Measurements from ENCODE around the gene RALGAPA2. TPM values are rescaled to one million over a fixed set of nuclear protein-coding genes. Genes with fewer than 3 reads are reported as not detected.

RALGAPA2 gene
- total RNA-seq, 1 experiment from 2014 or later = 13.4 TPM

GRCh38 chr20:20396794-20397193 lies 315.6 kb downstream of the RALGAPA2 start:
- no peaks in the 10 kb centered on the region for H3K36me3 ChIP-seq (ENCODE audit: control insufficient read depth, insufficient read depth, low read length)
- TF ChIP-seq SIN3A (IDR thresholded peaks at IDR 0.05; ENCODE audit: borderline replicate concordance, insufficient read depth, low read depth, low read length) = no peak
- TF ChIP-seq CTCF (IDR thresholded peaks at IDR 0.05) = no peak
- no peak for TF ChIP-seq POLR2AphosphoS5 (IDR thresholded peaks at IDR 0.05; ENCODE audit: low read depth, low read length)
- TF ChIP-seq TCF7L2 (IDR thresholded peaks at IDR 0.05; ENCODE audit: low read depth, low read length) = no peak
- TF ChIP-seq, protein P1, sequence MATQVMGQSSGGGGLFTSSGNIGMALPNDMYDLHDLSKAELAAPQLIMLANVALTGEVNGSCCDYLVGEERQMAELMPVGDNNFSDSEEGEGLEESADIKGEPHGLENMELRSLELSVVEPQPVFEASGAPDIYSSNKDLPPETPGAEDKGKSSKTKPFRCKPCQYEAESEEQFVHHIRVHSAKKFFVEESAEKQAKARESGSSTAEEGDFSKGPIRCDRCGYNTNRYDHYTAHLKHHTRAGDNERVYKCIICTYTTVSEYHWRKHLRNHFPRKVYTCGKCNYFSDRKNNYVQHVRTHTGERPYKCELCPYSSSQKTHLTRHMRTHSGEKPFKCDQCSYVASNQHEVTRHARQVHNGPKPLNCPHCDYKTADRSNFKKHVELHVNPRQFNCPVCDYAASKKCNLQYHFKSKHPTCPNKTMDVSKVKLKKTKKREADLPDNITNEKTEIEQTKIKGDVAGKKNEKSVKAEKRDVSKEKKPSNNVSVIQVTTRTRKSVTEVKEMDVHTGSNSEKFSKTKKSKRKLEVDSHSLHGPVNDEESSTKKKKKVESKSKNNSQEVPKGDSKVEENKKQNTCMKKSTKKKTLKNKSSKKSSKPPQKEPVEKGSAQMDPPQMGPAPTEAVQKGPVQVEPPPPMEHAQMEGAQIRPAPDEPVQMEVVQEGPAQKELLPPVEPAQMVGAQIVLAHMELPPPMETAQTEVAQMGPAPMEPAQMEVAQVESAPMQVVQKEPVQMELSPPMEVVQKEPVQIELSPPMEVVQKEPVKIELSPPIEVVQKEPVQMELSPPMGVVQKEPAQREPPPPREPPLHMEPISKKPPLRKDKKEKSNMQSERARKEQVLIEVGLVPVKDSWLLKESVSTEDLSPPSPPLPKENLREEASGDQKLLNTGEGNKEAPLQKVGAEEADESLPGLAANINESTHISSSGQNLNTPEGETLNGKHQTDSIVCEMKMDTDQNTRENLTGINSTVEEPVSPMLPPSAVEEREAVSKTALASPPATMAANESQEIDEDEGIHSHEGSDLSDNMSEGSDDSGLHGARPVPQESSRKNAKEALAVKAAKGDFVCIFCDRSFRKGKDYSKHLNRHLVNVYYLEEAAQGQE (IDR thresholded peaks at IDR 0.05; ENCODE audit: insufficient read depth in 1 of 2, low read depth in 2 of 2, low read length in 1 of 2) = no peak
- no TSS peak for BruUV-seq (replicated peaks)
- H3K27me3 ChIP-seq (ENCODE audit: control insufficient read depth, insufficient read depth, low read length) = no peaks in the 10 kb centered on the region
- CTCF ChIA-PET = no interaction called here
- POLR2A ChIA-PET = no interaction called here
- H3K9me3 ChIP-seq (ENCODE audit: control insufficient read depth, insufficient read depth, low read depth, low read length) = no peaks in the 10 kb centered on the region
- DNase-seq (ENCODE audit: low read depth, low spot score) (no peak), ATAC-seq (no peak)
- intact Hi-C loops (cut with micrococcal nuclease; ENCODE audit: unreplicated experiment) = no loop called here
- no peaks in the 10 kb centered on the region for H3K4me1 ChIP-seq (ENCODE audit: control insufficient read depth, insufficient read depth, low read length)
- H3K27ac ChIP-seq (ENCODE audit: low read length) = no peak overlapping the region
- no peak overlapping the region for H3K4me3 ChIP-seq (ENCODE audit: low read depth in 2 of 2, low read length in 2 of 2)
- in situ Hi-C loops (cut with HindIII; ENCODE audit: low pct_unique_long_range_greater_than_20kb, low sequenced_read_pairs) = no loop called here

DNA sequence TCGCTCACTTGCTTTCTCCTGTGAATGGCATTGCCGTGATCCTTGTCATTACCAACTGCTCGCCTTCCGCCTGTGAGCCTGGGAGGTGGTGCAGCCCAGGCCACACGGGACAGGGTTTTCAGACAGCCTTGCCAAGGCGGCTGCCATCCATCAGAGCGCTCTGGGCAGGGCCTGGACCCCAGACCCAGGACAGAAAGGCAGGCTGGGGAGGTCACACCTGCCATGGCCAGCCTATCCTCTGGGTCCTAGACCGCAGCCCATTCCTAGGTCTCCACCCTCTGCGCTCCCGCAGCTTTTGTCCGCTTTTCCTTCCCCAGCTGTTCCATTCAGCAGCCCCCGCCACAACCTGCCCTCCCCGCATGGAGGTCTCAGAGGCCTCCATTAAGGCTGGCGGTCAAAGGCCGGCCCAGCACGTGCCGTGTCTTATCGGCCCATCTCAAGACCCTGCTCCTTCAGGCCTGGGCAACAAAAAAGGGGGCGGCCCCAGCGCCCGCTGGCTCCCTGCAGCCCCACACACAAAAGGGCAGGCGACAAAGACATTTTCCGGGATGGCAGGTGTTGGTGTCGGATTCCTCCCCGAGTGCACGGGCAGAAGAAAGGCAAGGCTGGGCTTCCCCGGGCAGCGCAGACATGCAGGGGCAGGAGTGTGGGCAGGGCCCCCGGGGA lies 316.4 kb downstream of the RALGAPA2 start:
- ChIA-PET POLR2A (no interaction called here), CTCF (no interaction called here)
- no peaks in the 10 kb centered on the region for H3K36me3 ChIP-seq (ENCODE audit: control insufficient read depth, insufficient read depth, low read length)
- no TSS peak for BruUV-seq (replicated peaks)
- TF ChIP-seq, protein P1 (IDR thresholded peaks at IDR 0.05; ENCODE audit: insufficient read depth in 1 of 2, low read depth in 2 of 2, low read length in 1 of 2) = no peak
- TF ChIP-seq SIN3A (IDR thresholded peaks at IDR 0.05; ENCODE audit: borderline replicate concordance, insufficient read depth, low read depth, low read length) (no peak), CTCF (IDR thresholded peaks at IDR 0.05) (no peak), POLR2AphosphoS5 (IDR thresholded peaks at IDR 0.05; ENCODE audit: low read depth, low read length) (no peak), TCF7L2 (IDR thresholded peaks at IDR 0.05; ENCODE audit: low read depth, low read length) (no peak)
- ATAC-seq = no peak
- H3K27ac ChIP-seq (ENCODE audit: low read length) = no peak overlapping the region
- in situ Hi-C loops (cut with HindIII; ENCODE audit: low pct_unique_long_range_greater_than_20kb, low sequenced_read_pairs) = no loop called here
- intact Hi-C loops (cut with micrococcal nuclease; ENCODE audit: unreplicated experiment) = no loop called here
- H3K27me3 ChIP-seq (ENCODE audit: control insufficient read depth, insufficient read depth, low read length) = no peaks in the 10 kb centered on the region
- H3K4me1 ChIP-seq (ENCODE audit: control insufficient read depth, insufficient read depth, low read length) = no peaks in the 10 kb centered on the region
- H3K9me3 ChIP-seq (ENCODE audit: control insufficient read depth, insufficient read depth, low read depth, low read length) = no peaks in the 10 kb centered on the region
- DNase-seq (ENCODE audit: low read depth, low spot score) = no peak
- no peak overlapping the region for H3K4me3 ChIP-seq (ENCODE audit: low read depth in 2 of 2, low read length in 2 of 2)

Data from Panc1 (cell line).